Thoracic aorta (tissue), 2 donors: ENCODE measurements around the gene CCR9. TPM values are rescaled to one million over a fixed set of nuclear protein-coding genes. Genes with fewer than 3 reads are reported as not detected.

ENCODE experiments used
- ATAC-seq: fragments of 150-250 bp; one replicate; pipeline ENCODE4 v1.8.0; 2017; ENCODE audit warnings: low read depth; ENCODE audit not compliant: insufficient number of reproducible peaks, low FRiP score
- DNase-seq: peaks from one replicate; pipeline ENCODE4 v3.0.0-alpha.2; 2020; ENCODE audit warnings: low spot score
- H3K27ac ChIP-seq, 2 donors: fragments of 200-600 bp; sonication (generic); 1 replicate in 1 of 2; 2 replicates in 1 of 2; pipeline ENCODE4 v1.5.1; 2016; ENCODE audit warnings: mild to moderate bottlenecking in 2 of 2, moderate library complexity in 2 of 2
- H3K27me3 ChIP-seq: fragments of 200-600 bp; sonication (generic); replicated peaks from 2 replicates; pipeline ENCODE4 v1.6.0; 2016; ENCODE audit warnings: mild to moderate bottlenecking; ENCODE audit not compliant: insufficient read depth
- H3K36me3 ChIP-seq: fragments of 200-600 bp; sonication (generic); one replicate; pipeline ENCODE4 v1.5.1; 2016
- H3K4me1 ChIP-seq, 2 donors: fragments of 200-600 bp; sonication (generic); 1 replicate in 1 of 2; 2 replicates in 1 of 2; pipeline versions ENCODE4 v1.5.1 to v1.6.0; 2016; ENCODE audit warnings: low read depth in 2 of 2, mild to moderate bottlenecking in 1 of 2; ENCODE audit not compliant: control insufficient read depth in 1 of 2
- H3K4me3 ChIP-seq: fragments of 200-600 bp; sonication (generic); 2 replicates; pipeline ENCODE4 v1.5.1; 2016; ENCODE audit warnings: mild to moderate bottlenecking
- H3K9me3 ChIP-seq: fragments of 200-600 bp; sonication (generic); 2 replicates; pipeline ENCODE4 v1.5.1; 2016
- CTCF ChIP-seq: fragments of 200-600 bp; sonication (generic); IDR thresholded peaks from one replicate; pipeline ENCODE4 v1.5.1; 2019; ENCODE audit warnings: antibody characterized with exemption
- total RNA-seq, 2 donors: library from RNA; depleted of rRNA; stranded (reverse); fragments of >200 nt; gene quantifications; one replicate each; pipeline versions ENCODE4 v1.1.0 to v1.2.3, GENCODE V29; 2016

Gene CCR9
- total RNA-seq, 2 donors from 2014 or later: not detected

GRCh38 chr3:45858809-45859543, 27.4 kb upstream of the CCR9 start:
- ATAC-seq (no peak), DNase-seq (no peak)

GRCh38 chr3:45860481-45860880, 25.9 kb upstream of the CCR9 start:
- ATAC-seq (no peak), DNase-seq (no peak)
- H3K4me1 ChIP-seq: no peaks in the 10 kb centered on the region
- H3K9me3 ChIP-seq: peaks cover 3% of the 10 kb centered on the region
- no peak overlapping the region for H3K27ac ChIP-seq
- H3K36me3 ChIP-seq: no peaks in the 10 kb centered on the region
- no peaks in the 10 kb centered on the region for H3K27me3 ChIP-seq
- H3K4me3 ChIP-seq: no peak overlapping the region
- no peak for TF ChIP-seq CTCF

More at GRCh38 chr3:45858809-45859543, 27.4 kb upstream of the CCR9 start:
- H3K36me3 ChIP-seq: no peaks in the 10 kb centered on the region
- H3K9me3 ChIP-seq: peaks cover 3% of the 10 kb centered on the region
- H3K27me3 ChIP-seq: no peaks in the 10 kb centered on the region
- no peaks in the 10 kb centered on the region for H3K4me1 ChIP-seq
- H3K4me3 ChIP-seq: no peak overlapping the region
- H3K27ac ChIP-seq: no peak overlapping the region
- TF ChIP-seq CTCF: no peak

GRCh38 chr3:45861043-45861719, 25.2 kb upstream of the CCR9 start:
- Histone ChIP-seq H3K27ac (no peak overlapping the region), H3K4me3 (no peak overlapping the region), H3K27me3 (no peaks in the 10 kb centered on the region), H3K9me3 (peaks cover 3% of the 10 kb centered on the region), H3K36me3 (no peaks in the 10 kb centered on the region), H3K4me1 (no peaks in the 10 kb centered on the region)
- TF ChIP-seq CTCF: no peak
- no peak for DNase-seq
- ATAC-seq: no peak

GRCh38 chr3:45864760-45865519, 21.4 kb upstream of the CCR9 start:
- Histone ChIP-seq H3K36me3 (no peaks in the 10 kb centered on the region), H3K27me3 (no peaks in the 10 kb centered on the region), H3K27ac (no peak overlapping the region), H3K9me3 (peaks cover 3% of the 10 kb centered on the region), H3K4me3 (no peak overlapping the region), H3K4me1 (no peaks in the 10 kb centered on the region)
- TF ChIP-seq CTCF: no peak
- no peak for DNase-seq
- ATAC-seq: no peak

- H3K36me3 ChIP-seq: no peaks in the 10 kb centered on the region
- DNase-seq: no peak
- H3K27me3 ChIP-seq: no peaks in the 10 kb centered on the region
- H3K9me3 ChIP-seq: peaks cover 3% of the 10 kb centered on the region
- no peaks in the 10 kb centered on the region for H3K4me1 ChIP-seq
- H3K4me3 ChIP-seq: no peak overlapping the region
- H3K27ac ChIP-seq: no peak overlapping the region
- ATAC-seq: no peak
- no peak for TF ChIP-seq CTCF
Observed at GRCh38 chr3:45865563-45865962, 20.8 kb upstream of the CCR9 start.
